CD4-positive, alpha-beta memory T cell (primary cell): ENCODE data around the gene GLMP. TPM values are rescaled to one million over a fixed set of nuclear protein-coding genes. Genes with fewer than 3 reads are reported as not detected.

ENCODE experiments used
- CTCF ChIA-PET: fragments of 350-600 bp; sonication (Branson Sonifier 250); formaldehyde crosslinking; loops from one replicate; lab custom pipeline; 2021; ENCODE audit warnings: inconsistent platforms; ENCODE audit not compliant: partially characterized antibody; lab: Charles Lee
- POLR2A ChIA-PET: fragments of 350-600 bp; sonication (Branson Sonifier 250); formaldehyde crosslinking; loops from one replicate; lab custom pipeline; 2021; ENCODE audit not compliant: partially characterized antibody; lab: Charles Lee
- DNase-seq, 5 donors: peaks; one replicate each; pipeline versions ENCODE4 v3.0.0 to v3.0.0-alpha.2; 2020 to 2022; ENCODE audit warnings: mixed read lengths in 1 of 5
- H3K27ac ChIP-seq: one replicate; pipeline ENCODE4 v1.7.0; 2013; ENCODE audit warnings: low read depth, low read length
- H3K27me3 ChIP-seq: 2 replicates; pipeline ENCODE4 v1.7.0; 2013; ENCODE audit warnings: mild to moderate bottlenecking, low read length, moderate library complexity; ENCODE audit not compliant: insufficient read depth
- H3K36me3 ChIP-seq: 2 replicates; pipeline ENCODE4 v1.7.0; 2013; ENCODE audit warnings: mild to moderate bottlenecking, low read length, moderate library complexity; ENCODE audit not compliant: insufficient read depth
- H3K4me1 ChIP-seq: 2 replicates; pipeline ENCODE4 v1.7.0; 2013; ENCODE audit warnings: mild to moderate bottlenecking, low read length, moderate library complexity; ENCODE audit not compliant: insufficient read depth
- H3K4me3 ChIP-seq, 2 donors: one replicate each; pipeline ENCODE4 v1.7.0; 2013; ENCODE audit warnings: low read length in 2 of 2, mild to moderate bottlenecking in 1 of 2
- H3K9me3 ChIP-seq, 2 donors: one replicate each; pipeline ENCODE4 v1.7.0; 2013; ENCODE audit warnings: low read length in 2 of 2, control low read depth in 1 of 2; ENCODE audit not compliant: control insufficient read depth in 1 of 2
- H3K27ac Mint-ChIP-seq, 7 donors: one replicate each; pipeline ENCODE4 v1.8.0; 2020 to 2021; ENCODE audit warnings: mixed read lengths in 7 of 7, mild to moderate bottlenecking in 6 of 7, inconsistent platforms in 3 of 7, moderate library complexity in 3 of 7
- H3K27me3 Mint-ChIP-seq, 2 donors: one replicate each; pipeline ENCODE4 v1.8.0; 2020 to 2021; ENCODE audit warnings: mixed read lengths in 2 of 2
- H3K36me3 Mint-ChIP-seq, 2 donors: one replicate each; pipeline ENCODE4 v1.8.0; 2020 to 2021; ENCODE audit warnings: mixed read lengths in 2 of 2, inconsistent platforms in 1 of 2, mild to moderate bottlenecking in 1 of 2
- H3K4me1 Mint-ChIP-seq, 4 donors: one replicate each; pipeline ENCODE4 v1.8.0; 2020 to 2021; ENCODE audit warnings: mixed read lengths in 4 of 4, mild to moderate bottlenecking in 1 of 4
- H3K4me3 Mint-ChIP-seq, 8 donors: one replicate each; pipeline ENCODE4 v1.8.0; 2020 to 2021; ENCODE audit warnings: mixed read lengths in 8 of 8, mild to moderate bottlenecking in 7 of 8, moderate library complexity in 6 of 8, inconsistent platforms in 3 of 8
- H3K9me3 Mint-ChIP-seq, 8 donors: one replicate each; pipeline ENCODE4 v1.8.0; 2020 to 2021; ENCODE audit warnings: mixed read lengths in 8 of 8, mild to moderate bottlenecking in 5 of 8, inconsistent platforms in 3 of 8, moderate library complexity in 1 of 8
- intact Hi-C: fragments of 100-400 bp; cut with micrococcal nuclease; formaldehyde crosslinking; loops from one replicate; pipeline ENCODE4 v1.15.1; 2023
- polyA plus RNA-seq, 2 donors: library from polyadenylated mRNA; unstranded; fragments of 300-500 nt; fragmentation: Illumina TruSeq; gene quantifications; one replicate each; pipeline ENCODE4 v1.2.3, GENCODE V29; 2021
- total RNA-seq, 2 experiments: library from RNA; stranded (reverse); gene quantifications; one replicate each; pipeline ENCODE4 v1.2.3, GENCODE V29; 2021

The GLMP gene
- 10 to 100 TPM; 22.1 to 28.4 TPM for total RNA-seq
- 10 to 100 TPM; 21.3 to 23.5 TPM for polyA plus RNA-seq

GRCh38 chr1:156295391-156295947, at the start of gene GLMP:
Gene GLMP (minus strand): TSS chr1:156295679. CDS start chr1:156295645, 34 bp downstream.
- DNase-seq, result peak; percentile 55 to 64 (median 59)
- intact Hi-C loops, result no loop called here
- Mint-ChIP-seq H3K4me3 (peak within 1 kb of the TSS; percentile 89 to 95 (median 92)), H3K36me3 (peaks cover 0 to 13% of the 10 kb centered on the region in 2 donors), H3K27ac (peak within 1 kb of the TSS; percentile 18 to 91 (median 88)), H3K4me1 (peaks cover 14 to 26% (median 17%) of the 10 kb centered on the region in 4 donors), H3K9me3 (no peaks in the 10 kb centered on the region), H3K27me3 (no peaks in the 10 kb centered on the region)
- H3K9me3 ChIP-seq, result no peaks in the 10 kb centered on the region
- H3K27me3 ChIP-seq, result no peaks in the 10 kb centered on the region
- CTCF ChIA-PET, result no interaction called here
- H3K4me3 ChIP-seq, result peak within 1 kb of the TSS; percentile 77 to 83
- H3K27ac ChIP-seq, result peak within 1 kb of the TSS; percentile 65
- POLR2A ChIA-PET, result interaction anchor here (0.5 to 3.2 kb wide), 7 partner anchors 10 to 304 kb away, joined by 3 to 50 read pairs (median 3); partner anchors contain the start of genes CCT3, SMG5, TMEM79 and TSACC
- peaks cover 17% of the 10 kb centered on the region for H3K4me1 ChIP-seq
- H3K36me3 ChIP-seq, result peaks cover 3% of the 10 kb centered on the region

- intact Hi-C loops, result no loop called here
- no peak overlapping the region for H3K27ac ChIP-seq
- H3K4me3 Mint-ChIP-seq, result no peak overlapping the region
Measured at GRCh38 chr1:156344409-156344808, 48.9 kb upstream of the GLMP start.

GRCh38 chr1:156342166-156342955, 46.9 kb upstream of the GLMP start:
- H3K27me3 Mint-ChIP-seq, result peaks cover 4% of the 10 kb centered on the region in 2 donors
- DNase-seq, result no peak
- Histone ChIP-seq H3K4me3 (no peak overlapping the region), H3K27me3 (no peaks in the 10 kb centered on the region), H3K36me3 (no peaks in the 10 kb centered on the region), H3K27ac (no peak overlapping the region), H3K4me1 (peaks cover 5% of the 10 kb centered on the region), H3K9me3 (no peaks in the 10 kb centered on the region)
- CTCF ChIA-PET, result no interaction called here
- intact Hi-C loops, result no loop called here
- no peaks in the 10 kb centered on the region for H3K9me3 Mint-ChIP-seq
- POLR2A ChIA-PET, result interaction anchor here (0.7 to 1.0 kb wide), 2 partner anchors 21 to 60 kb away, joined by 3 read pairs; partner anchors contain the start of gene SMG5
- H3K4me3 Mint-ChIP-seq, result no peak overlapping the region
- H3K4me1 Mint-ChIP-seq, result peaks cover 1 to 18% (median 9%) of the 10 kb centered on the region in 4 donors
- peak overlapping the region in 1 of 7 donors; percentile 4 for H3K27ac Mint-ChIP-seq
- peaks cover 0 to 12% of the 10 kb centered on the region in 2 donors for H3K36me3 Mint-ChIP-seq

More at GRCh38 chr1:156344409-156344808, 48.9 kb upstream of the GLMP start:
- H3K4me3 ChIP-seq, result no peak overlapping the region
- no peak for DNase-seq
- CTCF ChIA-PET, result interaction anchor here (0.7 kb wide), 1 partner anchor 41 kb away, joined by 3 read pairs; no protein-coding TSS in a partner anchor
- H3K27me3 ChIP-seq, result no peaks in the 10 kb centered on the region
- Mint-ChIP-seq H3K9me3 (no peaks in the 10 kb centered on the region), H3K36me3 (no peaks in the 10 kb centered on the region), H3K27me3 (peaks cover 4 to 5% of the 10 kb centered on the region in 2 donors), H3K27ac (no peak overlapping the region), H3K4me1 (peaks cover 0 to 1% (median 0%) of the 10 kb centered on the region in 4 donors)
- no peaks in the 10 kb centered on the region for H3K4me1 ChIP-seq
- no peaks in the 10 kb centered on the region for H3K9me3 ChIP-seq
- H3K36me3 ChIP-seq, result no peaks in the 10 kb centered on the region
- POLR2A ChIA-PET, result no interaction called here

- no peaks in the 10 kb centered on the region for H3K9me3 ChIP-seq
- peaks cover 10% of the 10 kb centered on the region for H3K36me3 ChIP-seq
- Mint-ChIP-seq H3K27ac (peak within 1 kb of the TSS; percentile 91 to 100 (median 99)), H3K4me1 (peaks cover 22 to 46% (median 35%) of the 10 kb centered on the region in 4 donors), H3K36me3 (peaks cover 7 to 40% of the 10 kb centered on the region in 2 donors), H3K9me3 (no peaks in the 10 kb centered on the region), H3K4me3 (peak within 1 kb of the TSS; percentile 94 to 99 (median 98)), H3K27me3 (peaks cover 0 to 1% of the 10 kb centered on the region in 2 donors)
- H3K4me3 ChIP-seq, result peak within 1 kb of the TSS; percentile 94 to 95
- peak within 1 kb of the TSS; percentile 75 for H3K27ac ChIP-seq
- ChIA-PET CTCF (interaction anchor here (0.6 to 1.3 kb wide), 5 partner anchors 16 to 163 kb away, joined by 3 to 5 read pairs (median 3); partner anchors contain the start of gene PMF1), POLR2A (interaction anchor here (1.1 to 3.4 kb wide), 4 partner anchors 21 to 166 kb away, joined by 3 to 27 read pairs (median 3); partner anchors contain the start of genes GLMP and SMG5)
- intact Hi-C loops, result loop anchor here (1.0 kb wide), 4 partner anchors 56 to 429 kb away; partner anchors contain the start of genes PRCC and SMG5
- DNase-seq, result peak; percentile 100
- H3K4me1 ChIP-seq, result peaks cover 28% of the 10 kb centered on the region
- H3K27me3 ChIP-seq, result no peaks in the 10 kb centered on the region
Measured at GRCh38 chr1:156338180-156338976, 42.9 kb upstream of the GLMP start, which contains the start of the genes CCT3 and TSACC. Gene CCT3 (minus strand): TSS chr1:156338292. CDS start chr1:156338184, 108 bp downstream. Gene TSACC (plus strand): TSS chr1:156338526. CDS start chr1:156339758, 1,232 bp downstream.

GRCh38 chr1:156337888-156338179, 42.4 kb upstream of the GLMP start:
- Histone ChIP-seq H3K27ac (peak overlapping the region; percentile 75), H3K9me3 (no peaks in the 10 kb centered on the region), H3K36me3 (peaks cover 13% of the 10 kb centered on the region), H3K27me3 (no peaks in the 10 kb centered on the region), H3K4me1 (peaks cover 28% of the 10 kb centered on the region), H3K4me3 (peak overlapping the region; percentile 94 to 95)
- ChIA-PET POLR2A (interaction anchor here (1.1 to 3.4 kb wide), 5 partner anchors 15 to 167 kb away, joined by 3 to 27 read pairs (median 3); partner anchors contain the start of genes GLMP and SMG5), CTCF (interaction anchor here (0.6 to 1.3 kb wide), 5 partner anchors 15 to 164 kb away, joined by 3 to 5 read pairs (median 3); partner anchors contain the start of gene PMF1)
- Mint-ChIP-seq H3K9me3 (no peaks in the 10 kb centered on the region), H3K4me1 (peaks cover 22 to 46% (median 35%) of the 10 kb centered on the region in 4 donors), H3K36me3 (peaks cover 10 to 43% of the 10 kb centered on the region in 2 donors), H3K4me3 (peak overlapping the region; percentile 94 to 99 (median 98)), H3K27ac (peak overlapping the region; percentile 91 to 100 (median 99)), H3K27me3 (no peaks in the 10 kb centered on the region)
- DNase-seq, result peak in 1 of 5 donors; percentile 44
- intact Hi-C loops, result loop anchor here (1.0 kb wide), 4 partner anchors 56 to 429 kb away; partner anchors contain the start of genes PRCC and SMG5
